HepG2 (cell line): ENCODE results near the gene ANAPC16. TPM values are rescaled to one million over a fixed set of nuclear protein-coding genes. Genes with fewer than 3 reads are reported as not detected.

Source experiments
- ATF1 ChIP-seq: IDR thresholded peaks from 2 replicates; pipeline ENCODE4 v1.6.1; 2016; ENCODE audit warnings: mild to moderate bottlenecking, control low read depth
- BCL3 ChIP-seq: sonication (generic); formaldehyde crosslinking; IDR thresholded peaks from 2 replicates; pipeline ENCODE4 v1.5.1; 2020; ENCODE audit warnings: mild to moderate bottlenecking, missing genetic modification reagents, moderate library complexity
- DMTF1 ChIP-seq: sonication (generic); formaldehyde crosslinking; IDR thresholded peaks from 2 replicates; pipeline ENCODE4 v1.4.0; 2020; ENCODE audit warnings: mild to moderate bottlenecking, missing genetic modification reagents
- DZIP1 ChIP-seq: sonication (generic); formaldehyde crosslinking; IDR thresholded peaks from 2 replicates; pipeline ENCODE4 v1.5.0; 2020; ENCODE audit warnings: mild to moderate bottlenecking, missing genetic modification reagents
- KDM5A ChIP-seq: fragments of 200-600 bp; sonication (generic); IDR thresholded peaks from 2 replicates; pipeline ENCODE4 v1.7.0; 2018; ENCODE audit warnings: antibody characterized with exemption, mild to moderate bottlenecking, low read length, borderline replicate concordance
- RNF219 ChIP-seq: sonication (generic); formaldehyde crosslinking; IDR thresholded peaks from 2 replicates; pipeline ENCODE4 v1.5.0; 2020; ENCODE audit warnings: mild to moderate bottlenecking, missing genetic modification reagents
- TCF7 ChIP-seq: sonication (generic); IDR thresholded peaks from 2 replicates; pipeline ENCODE4 v1.6.1; 2016; ENCODE audit warnings: antibody characterized with exemption, low read depth
- TEAD2 ChIP-seq: sonication (generic); formaldehyde crosslinking; IDR thresholded peaks from 2 replicates; pipeline ENCODE4 v1.9.0; 2021; ENCODE audit warnings: missing genetic modification reagents
- TFDP1 ChIP-seq: IDR thresholded peaks from 2 replicates; pipeline ENCODE4 v1.6.1; 2016; ENCODE audit warnings: missing compliant biosample characterization, missing genetic modification reagents, borderline replicate concordance
- ZBTB14 ChIP-seq: sonication (generic); formaldehyde crosslinking; IDR thresholded peaks from 2 replicates; pipeline ENCODE4 v1.4.0; 2020; ENCODE audit warnings: missing genetic modification reagents
- ZNF207 ChIP-seq: fragments of 450-650 bp; IDR thresholded peaks from 2 replicates; pipeline ENCODE4 v1.6.1; 2016; ENCODE audit warnings: antibody characterized with exemption, borderline replicate concordance
- ZNF224 ChIP-seq: sonication (generic); formaldehyde crosslinking; IDR thresholded peaks from 2 replicates; pipeline ENCODE4 v1.5.0; 2020; ENCODE audit warnings: mild to moderate bottlenecking, missing genetic modification reagents
- ZNF232 ChIP-seq: sonication (generic); formaldehyde crosslinking; IDR thresholded peaks from 2 replicates; pipeline ENCODE4 v1.4.0; 2020; ENCODE audit warnings: missing genetic modification reagents, borderline replicate concordance
- ZNF354B ChIP-seq: sonication (generic); formaldehyde crosslinking; IDR thresholded peaks from 2 replicates; pipeline ENCODE4 v1.8.0; 2022; ENCODE audit warnings: mild to moderate bottlenecking, missing genetic modification reagents
- ZNF543 ChIP-seq: sonication (generic); formaldehyde crosslinking; IDR thresholded peaks from 2 replicates; pipeline ENCODE4 v1.4.0; 2020; ENCODE audit warnings: mild to moderate bottlenecking, missing genetic modification reagents
- ZNF580 ChIP-seq: IDR thresholded peaks from 2 replicates; pipeline ENCODE4 v1.6.1; 2016; ENCODE audit warnings: low read depth, borderline replicate concordance
- ZNF83 ChIP-seq: sonication (generic); formaldehyde crosslinking; IDR thresholded peaks from 2 replicates; pipeline ENCODE4 v1.4.0; 2020; ENCODE audit warnings: missing genetic modification reagents, mild to moderate bottlenecking, borderline replicate concordance
- polyA plus RNA-seq, 8 experiments: library from polyadenylated mRNA; depleted of rRNA in 3 of 8; stranded (reverse) in 7 of 8; unstranded in 1 of 8; fragments of >200 nt; fragmentation: Illumina TruSeq in 4 of 8; extraction: Trizol in 4 of 8; gene quantifications; 2 replicates each; pipeline versions ENCODE4 v1.2.1 to v1.2.3, GENCODE V29; 2011 to 2016; ENCODE audit warnings: low read depth in 4 of 8, missing spikeins in 1 of 8, mixed read lengths in 1 of 8; ENCODE audit not compliant: insufficient read depth in 1 of 8
- total RNA-seq, 5 experiments: library from RNA; depleted of rRNA; stranded (reverse); fragments of >200 nt; fragmentation: Illumina TruSeq; extraction: Trizol; gene quantifications; 2 replicates each; pipeline ENCODE4 v1.2.3, GENCODE V29; 2016; ENCODE audit warnings: low read depth in 1 of 5

ANAPC16 gene
- total and polyA plus RNA-seq, 2 of the 13 experiments (the other 11 are each of a cell fraction or from before 2014, with no cell fraction given): 74.8 to 89.4 TPM

GRCh38 chr10:72248468-72249151, 32.8 kb downstream of the ANAPC16 start (continued):
- TF ChIP-seq DZIP1: no peak
- TF ChIP-seq BCL3 (CRISPR knock-in tag): 0 out of 2 replicates have a peak, but pooled peaks have one; percentile 39
- TF ChIP-seq ZNF580 (CRISPR knock-in tag): no peak
- TF ChIP-seq ZNF207: no peak
- no peak; the same call in 1 of the 2 replicates for TF ChIP-seq KDM5A
- no peak for TF ChIP-seq ZNF224
- no peak for TF ChIP-seq ZNF354B (CRISPR knock-in tag)
- TF ChIP-seq DMTF1: no peak
- TF ChIP-seq ZBTB14 (CRISPR knock-in tag): no peak
- no peak for TF ChIP-seq RNF219 (CRISPR knock-in tag)
- TF ChIP-seq TEAD2 (CRISPR knock-in tag): no peak
- TF ChIP-seq ATF1 (CRISPR knock-in tag): no peak
- 0 out of 2 replicates have a peak, but pooled peaks have one; percentile 44 for TF ChIP-seq ZNF543
- TF ChIP-seq ZNF83: no peak
- TF ChIP-seq TCF7: no peak
- peak; percentile 77; the same call in 1 of the 2 replicates for TF ChIP-seq ZNF232
- no peak for TF ChIP-seq TFDP1 (CRISPR knock-in tag)
